ENCODE data around the gene TUBA4A.

Gene TUBA4A

DNA sequence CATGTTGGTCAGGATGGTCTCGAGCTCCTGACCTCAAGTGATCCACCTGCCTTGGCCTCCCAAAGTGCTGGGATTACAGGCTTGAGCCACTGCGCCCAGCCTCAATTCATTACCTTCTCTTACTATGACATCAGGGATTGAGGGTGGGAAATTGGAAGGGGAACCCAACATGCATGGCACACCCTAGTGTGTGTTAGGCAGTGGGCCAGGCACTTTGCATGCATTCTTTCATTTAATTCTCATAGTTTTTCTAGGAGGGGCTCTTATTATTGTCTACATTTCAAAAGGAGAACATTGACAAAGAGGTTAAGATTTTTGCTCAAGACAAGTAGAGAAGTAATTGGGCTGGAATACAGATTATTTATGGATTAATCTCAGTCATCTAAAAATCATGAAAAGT, 14.6 kb upstream of the TUBA4A start (continued):
- TF ChIP-seq PRDM10 (tag by site-specific recombination; IDR thresholded peaks at IDR 0.05) (no peak), ZNF830 (tag by site-specific recombination; IDR thresholded peaks at IDR 0.05; ENCODE audit: low read depth) (no peak), KLF17 (tag by site-specific recombination; IDR thresholded peaks at IDR 0.05) (no peak), ZNF530 (tag by site-specific recombination; IDR thresholded peaks at IDR 0.05; ENCODE audit: low read depth) (no peak), ZNF121 (tag by site-specific recombination; IDR thresholded peaks at IDR 0.05) (no peak), ZNF274 (IDR thresholded peaks at IDR 0.05; ENCODE audit: low read length) (no peak), ZNF274 (tag by site-specific recombination; IDR thresholded peaks at IDR 0.05; ENCODE audit: borderline replicate concordance) (no peak), ZNF19 (tag by site-specific recombination; IDR thresholded peaks at IDR 0.05; ENCODE audit: low read depth) (no peak), ZNF335 (tag by site-specific recombination; conservative IDR thresholded peaks at IDR 0.05) (no peak)

DNA sequence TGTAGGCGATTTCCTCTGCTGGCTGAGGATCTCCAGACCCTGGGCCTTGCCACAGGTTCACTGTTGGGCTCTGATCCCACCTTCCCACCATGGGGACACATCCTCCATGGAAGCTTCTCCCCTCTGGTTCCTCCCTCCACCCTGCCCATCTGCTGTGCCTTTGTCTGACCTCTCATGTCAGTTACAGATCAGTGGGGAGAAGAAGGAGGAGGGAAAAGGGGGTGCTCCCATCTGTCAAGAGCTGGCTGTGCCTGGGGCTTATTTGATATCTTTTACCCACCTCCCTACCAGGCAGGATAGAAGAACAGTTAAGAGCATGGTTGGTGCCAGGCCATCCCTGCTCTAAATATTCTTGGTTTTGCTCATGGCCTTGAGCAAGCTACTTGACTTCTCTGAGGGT, 13.2 kb upstream of the TUBA4A start:
- no peaks in the 10 kb centered on the region for H3K4me1 ChIP-seq (ENCODE audit: control insufficient read depth, insufficient read depth, low read length)
- POLR2A ChIA-PET = no interaction called here
- H3K9me3 ChIP-seq (ENCODE audit: control insufficient read depth, insufficient read depth, low read depth, low read length) = no peaks in the 10 kb centered on the region
- H3K4me3 ChIP-seq (ENCODE audit: low read depth, low read length) = no peak overlapping the region
- no peak for TF ChIP-seq ZFP41 (tag by site-specific recombination; IDR thresholded peaks at IDR 0.05; ENCODE audit: borderline replicate concordance)
- TF ChIP-seq GFI1B (tag by site-specific recombination; IDR thresholded peaks at IDR 0.05) = no peak
- no peak for TF ChIP-seq ZNF423 (tag by site-specific recombination; IDR thresholded peaks at IDR 0.05)
- TF ChIP-seq ZNF266 (tag by site-specific recombination; IDR thresholded peaks at IDR 0.05; ENCODE audit: low read depth) = no peak
- no peak overlapping the region for H3K27ac ChIP-seq (ENCODE audit: extremely low read depth, low read depth, low read length)
- H3K36me3 ChIP-seq (ENCODE audit: control insufficient read depth in 2 of 2, insufficient read depth in 1 of 2, low read length in 2 of 2) = no peaks in the 10 kb centered on the region
- CTCF ChIA-PET = interaction anchor here (0.6 to 4.9 kb wide), 4 partner anchors 9 to 287 kb away, joined by 3 to 34 read pairs (median 4); no protein-coding TSS in a partner anchor

GRCh38 chr2:219266232-219266631, 12.5 kb upstream of the TUBA4A start:
- Histone ChIP-seq H3K36me3 (ENCODE audit: control insufficient read depth in 2 of 2, insufficient read depth in 1 of 2, low read length in 2 of 2) (no peaks in the 10 kb centered on the region), H3K9me3 (ENCODE audit: control insufficient read depth, insufficient read depth, low read depth, low read length) (no peaks in the 10 kb centered on the region), H3K27ac (ENCODE audit: extremely low read depth, low read depth, low read length) (no peak overlapping the region), H3K4me1 (ENCODE audit: control insufficient read depth, insufficient read depth, low read length) (no peaks in the 10 kb centered on the region; the same call in 1 of the 2 replicates), H3K4me3 (ENCODE audit: low read depth, low read length) (no peak overlapping the region)
- TF ChIP-seq TCF7L2 (IDR thresholded peaks at IDR 0.05; ENCODE audit: borderline replicate concordance, low read depth, low read length) (no peak), ZFP41 (tag by site-specific recombination; IDR thresholded peaks at IDR 0.05; ENCODE audit: borderline replicate concordance) (no peak), YY2 (tag by site-specific recombination; IDR thresholded peaks at IDR 0.05) (no peak), ZNF560 (tag by site-specific recombination; IDR thresholded peaks at IDR 0.05; ENCODE audit: borderline replicate concordance) (no peak), ZNF596 (tag by site-specific recombination; IDR thresholded peaks at IDR 0.05) (no peak), ZNF16 (tag by site-specific recombination; IDR thresholded peaks at IDR 0.05; ENCODE audit: low read depth) (no peak), GLI2 (tag by site-specific recombination; IDR thresholded peaks at IDR 0.05; ENCODE audit: borderline replicate concordance, low read depth) (no peak), ZFP37 (tag by site-specific recombination; IDR thresholded peaks at IDR 0.05) (no peak), MEIS1 (CRISPR knock-in tag; IDR thresholded peaks at IDR 0.05; ENCODE audit: borderline replicate concordance) (no peak), CTCF (tag by site-specific recombination; IDR thresholded peaks at IDR 0.05) (no peak), INSM2 (tag by site-specific recombination; IDR thresholded peaks at IDR 0.05) (no peak)
- TF ChIP-seq, protein P1, sequence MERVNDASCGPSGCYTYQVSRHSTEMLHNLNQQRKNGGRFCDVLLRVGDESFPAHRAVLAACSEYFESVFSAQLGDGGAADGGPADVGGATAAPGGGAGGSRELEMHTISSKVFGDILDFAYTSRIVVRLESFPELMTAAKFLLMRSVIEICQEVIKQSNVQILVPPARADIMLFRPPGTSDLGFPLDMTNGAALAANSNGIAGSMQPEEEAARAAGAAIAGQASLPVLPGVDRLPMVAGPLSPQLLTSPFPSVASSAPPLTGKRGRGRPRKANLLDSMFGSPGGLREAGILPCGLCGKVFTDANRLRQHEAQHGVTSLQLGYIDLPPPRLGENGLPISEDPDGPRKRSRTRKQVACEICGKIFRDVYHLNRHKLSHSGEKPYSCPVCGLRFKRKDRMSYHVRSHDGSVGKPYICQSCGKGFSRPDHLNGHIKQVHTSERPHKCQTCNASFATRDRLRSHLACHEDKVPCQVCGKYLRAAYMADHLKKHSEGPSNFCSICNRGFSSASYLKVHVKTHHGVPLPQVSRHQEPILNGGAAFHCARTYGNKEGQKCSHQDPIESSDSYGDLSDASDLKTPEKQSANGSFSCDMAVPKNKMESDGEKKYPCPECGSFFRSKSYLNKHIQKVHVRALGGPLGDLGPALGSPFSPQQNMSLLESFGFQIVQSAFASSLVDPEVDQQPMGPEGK (tag by site-specific recombination; IDR thresholded peaks at IDR 0.05) = no peak
- ChIA-PET CTCF (interaction anchor here (0.7 to 4.9 kb wide), 4 partner anchors 10 to 29 kb away, joined by 3 to 34 read pairs (median 4); no protein-coding TSS in a partner anchor), POLR2A (no interaction called here)
